ENCODE results near the gene MXRA5. TPM values are rescaled to one million over a fixed set of nuclear protein-coding genes. Genes with fewer than 3 reads are reported as not detected.
"Not testable (repeated sequence)": the region's sequence is repeated elsewhere in the genome, so short reads cannot be mapped to it uniquely, and the experiment has no call there.

MXRA5 gene
- total and polyA plus RNA-seq, 2 of the 8 experiments (the other 6 are each of a cell fraction or from before 2014, with no cell fraction given): 0.56 to 1.7 TPM

DNA sequence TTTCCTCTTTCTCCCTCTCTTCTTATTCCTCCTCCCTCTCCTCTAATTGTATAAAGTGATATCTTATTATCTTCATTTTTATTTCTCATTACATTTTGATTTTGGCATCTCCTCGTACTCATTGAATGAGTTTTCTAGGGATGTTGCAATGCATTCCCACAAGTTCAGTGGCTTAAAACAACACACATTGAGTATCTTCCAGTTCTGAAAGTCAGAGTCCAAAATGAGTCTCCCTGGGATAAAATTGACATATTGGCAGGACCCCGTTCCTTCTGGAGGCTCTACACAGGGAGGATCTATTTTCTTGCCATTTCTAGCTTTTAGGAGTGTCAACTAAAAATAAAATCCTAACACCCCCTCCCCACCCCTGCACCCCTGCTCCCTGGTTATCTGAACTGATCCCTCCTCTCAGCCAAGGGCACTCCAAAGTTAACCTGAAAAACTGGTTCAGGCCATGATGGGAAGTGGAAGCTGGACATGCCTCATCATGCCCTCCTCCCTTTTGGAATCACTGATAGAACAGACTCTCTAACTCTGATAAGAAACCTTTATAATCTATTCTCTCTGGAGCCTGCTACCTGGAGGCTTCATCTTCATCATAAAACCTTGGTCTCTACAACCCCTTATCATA is 29.5 kb upstream of the MXRA5 start:
- H2BK120ac ChIP-seq (replicated peaks; ENCODE audit: low read depth, low read length); H2BK15ac ChIP-seq (ENCODE audit: low read length); H3K56ac ChIP-seq (replicated peaks; ENCODE audit: insufficient read length, low read depth, low read length); H3K18ac ChIP-seq (ENCODE audit: extremely low read depth, low read length); H2BK5ac ChIP-seq (ENCODE audit: low read depth, low read length); H3K4me3 ChIP-seq (ENCODE audit: extremely low read depth in 1 of 4, insufficient read depth in 2 of 4, low read depth in 3 of 4, low read length in 4 of 4); H2BK20ac ChIP-seq (ENCODE audit: low read length); H3K79me2 ChIP-seq (ENCODE audit: control insufficient read depth in 1 of 2, insufficient read depth in 2 of 2, low read length in 2 of 2); H4K5ac ChIP-seq (ENCODE audit: insufficient read length, low read depth, low read length); FAIRE-seq; H2BK12ac ChIP-seq (ENCODE audit: low read depth, low read length); H2AK5ac ChIP-seq (ENCODE audit: low read depth, low read length); H3K4me2 ChIP-seq (ENCODE audit: insufficient read depth in 1 of 2, low read depth in 2 of 2, low read length in 2 of 2); H4K8ac ChIP-seq (ENCODE audit: extremely low read depth, insufficient read depth, low read length); H3K23ac ChIP-seq (ENCODE audit: insufficient read length); H3K9ac ChIP-seq (replicated peaks in 1 of 4; ENCODE audit: extremely low read depth in 1 of 4, low read depth in 3 of 4, low read length in 3 of 4); H3K4ac ChIP-seq (replicated peaks; ENCODE audit: insufficient read length, low read depth, low read length); H3K27me3 ChIP-seq (replicated peaks in 1 of 4; ENCODE audit: control insufficient read depth in 3 of 4, extremely low read depth in 1 of 4, insufficient read depth in 3 of 4, low read length in 3 of 4); H3K14ac ChIP-seq (ENCODE audit: insufficient read length); H3K36me3 ChIP-seq (ENCODE audit: control insufficient read depth in 2 of 4, insufficient read depth in 4 of 4, low read length in 3 of 4); H3K27ac ChIP-seq (ENCODE audit: low read depth, low read length); H3K9me3 ChIP-seq (ENCODE audit: insufficient read depth in 2 of 2, low read depth in 1 of 2, low read length in 1 of 2); H3K79me1 ChIP-seq (ENCODE audit: low read depth, low read length); H3K23me2 ChIP-seq (ENCODE audit: low read depth, low read length); H4K20me1 ChIP-seq (replicated peaks in 1 of 2; ENCODE audit: control insufficient read depth in 1 of 2, insufficient read depth in 2 of 2, low read length in 2 of 2); DNase-seq (ENCODE audit: low read depth in 1 of 2, low spot score in 2 of 2); H4K91ac ChIP-seq (replicated peaks; ENCODE audit: insufficient read length, low read length); H3K4me1 ChIP-seq (replicated peaks in 1 of 4; ENCODE audit: control insufficient read depth in 3 of 4, insufficient read depth in 4 of 4, low read length in 3 of 4); H2AFZ ChIP-seq (ENCODE audit: low read length); POLR2A ChIA-PET (ENCODE audit: partially characterized antibody): not testable (repeated sequence)
- WGBS, 2 experiments (ENCODE audit: extremely low coverage in 1 of 2, insufficient coverage in 1 of 2, insufficient read length in 1 of 2, insufficient replicate concordance in 2 of 2, low coverage in 1 of 2, low lambda C conversion rate in 2 of 2, missing lambda C conversion rate in 1 of 2): 25% methylated on average over 2 of the region's 2 CpGs; no CpG with 5 or more reads in 1 of the 2 experiments
- CTCF ChIA-PET (ENCODE audit: partially characterized antibody): interaction anchor here (1.6 kb wide), 1 partner anchor 9 kb away, joined by 3 read pairs; no protein-coding TSS in a partner anchor
